HepG2 (cell line): Measurements from ENCODE around the gene SATB1. TPM values are rescaled to one million over a fixed set of nuclear protein-coding genes. Genes with fewer than 3 reads are reported as not detected.

Experiments used
- ATAC-seq: fragments of 200-7000 bp; cut with Tn5 transposase; 3 replicates; pipeline ENCODE4 v1.9.1; 2020; ENCODE audit warnings: mild to moderate bottlenecking, moderate library complexity
- BruUV-seq: library from RNA; stranded (reverse); fragments of 400-500 nt; replicated peaks from 2 replicates; lab custom pipeline; 2021; lab: Mats Ljungman, UMichigan
- CTCF ChIA-PET: fragments of 300-600 bp; formaldehyde crosslinking; extraction: SDS; loops from one replicate; lab custom pipeline; 2021; ENCODE audit warnings: low total read pairs, inconsistent platforms, low intra/inter-chr PET ratio; lab: Yijun Ruan, JAX
- POLR2A ChIA-PET: fragments of 350-600 bp; sonication (Branson Sonifier 250); formaldehyde crosslinking; loops from one replicate; lab custom pipeline; 2020; ENCODE audit warnings: antibody characterized with exemption, inconsistent platforms; lab: Yijun Ruan, JAX
- DNase-seq: peaks from one replicate; pipeline ENCODE4 v3.0.0-alpha.2; 2015; ENCODE audit warnings: low spot score
- FAIRE-seq: peaks from 3 replicates; lab custom pipeline; 2011; peaks lifted over from hg19 to GRCh38; lab: Jason Lieb, UNC
- H2AFZ ChIP-seq: one replicate; pipeline ENCODE4 v1.6.1; 2011; ENCODE audit warnings: low read length, inconsistent platforms
- H3K27ac ChIP-seq: fragments of 300-600 bp; 3 replicates; pipeline ENCODE4 v1.8.0; 2011; ENCODE audit warnings: mixed run types, mild to moderate bottlenecking, mixed read lengths, low read length, inconsistent platforms; ENCODE audit not compliant: insufficient read depth; ENCODE audit errors: extremely low read length
- H3K27me3 ChIP-seq, 2 experiments: fragments of 200-600 bp in 1 of 2; 2 replicates in 1 of 2; 3 replicates in 1 of 2; pipeline versions ENCODE4 v1.6.0 to v1.8.0; 2011; ENCODE audit warnings: low read length in 2 of 2, mild to moderate bottlenecking in 2 of 2, moderate library complexity in 2 of 2, inconsistent platforms in 1 of 2; ENCODE audit not compliant: insufficient read depth in 2 of 2, control insufficient read depth in 1 of 2
- H3K36me3 ChIP-seq, 2 experiments: fragments of 200-600 bp in 1 of 2; replicated peaks in 1 of 2; 2 replicates in 1 of 2; 3 replicates in 1 of 2; pipeline versions ENCODE4 v1.5.1 to v1.8.0; 2011; ENCODE audit warnings: low read length in 2 of 2, inconsistent platforms in 1 of 2; ENCODE audit not compliant: insufficient read depth in 2 of 2, control insufficient read depth in 1 of 2
- H3K4me1 ChIP-seq: 2 replicates; pipeline ENCODE4 v1.5.1; 2012; ENCODE audit warnings: low read length, inconsistent platforms; ENCODE audit not compliant: insufficient read depth
- H3K4me2 ChIP-seq: 2 replicates; pipeline ENCODE4 v1.6.0; 2011; ENCODE audit warnings: low read depth, low read length, inconsistent platforms
- H3K4me3 ChIP-seq, 3 experiments: fragments of 200-600 bp in 1 of 3; sonication (generic), shearing (Covaris generic) in 1 of 3; replicated peaks in 1 of 3; 2 replicates each; pipeline ENCODE4 v1.5.1; 2011 to 2016; ENCODE audit warnings: low read length in 3 of 3, inconsistent platforms in 2 of 3, low read depth in 2 of 3, mild to moderate bottlenecking in 2 of 3, control low read depth in 1 of 3, mixed read lengths in 1 of 3; ENCODE audit not compliant: insufficient read depth in 1 of 3
- H3K79me2 ChIP-seq: one replicate; pipeline ENCODE4 v1.6.1; 2011; ENCODE audit warnings: low read length, inconsistent platforms; ENCODE audit not compliant: insufficient read depth
- H3K9ac ChIP-seq: 2 replicates; pipeline ENCODE4 v1.6.0; 2011; ENCODE audit warnings: mild to moderate bottlenecking, low read depth, low read length, inconsistent platforms; ENCODE audit not compliant: insufficient read depth
- H3K9me3 ChIP-seq: 2 replicates; pipeline ENCODE4 v1.5.1; 2012; ENCODE audit warnings: mild to moderate bottlenecking, low read length
- H4K20me1 ChIP-seq: 2 replicates; pipeline ENCODE4 v1.6.0; 2011; ENCODE audit warnings: inconsistent platforms, mild to moderate bottlenecking, low read length, moderate library complexity; ENCODE audit not compliant: insufficient read depth
- CENPT ChIP-seq: sonication (generic); formaldehyde crosslinking; IDR thresholded peaks from 2 replicates; pipeline ENCODE4 v1.8.0; 2022; ENCODE audit warnings: low read depth, mild to moderate bottlenecking, moderate library complexity, missing genetic modification reagents
- KAT2B ChIP-seq: fragments of 150-350 bp; IDR thresholded peaks from 2 replicates; pipeline ENCODE4 v1.6.1; 2014; ENCODE audit warnings: low read depth, low read length, borderline replicate concordance
- MEIS2 ChIP-seq: sonication (generic); formaldehyde crosslinking; IDR thresholded peaks from 2 replicates; pipeline ENCODE4 v1.9.0; 2021; ENCODE audit warnings: mild to moderate bottlenecking, missing genetic modification reagents
- MZF1 ChIP-seq: sonication (generic); formaldehyde crosslinking; IDR thresholded peaks from 2 replicates; pipeline ENCODE4 v1.8.1; 2023; ENCODE audit warnings: mild to moderate bottlenecking, missing genetic modification reagents, borderline replicate concordance
- RBM22 ChIP-seq: fragments of 200-400 bp; formaldehyde crosslinking; optimal IDR thresholded peaks from 2 replicates; pipeline ENCODE3; 2017; ENCODE audit warnings: mild to moderate bottlenecking, low read length, moderate library complexity
- SMAD9 ChIP-seq: sonication (generic); formaldehyde crosslinking; IDR thresholded peaks from 2 replicates; pipeline ENCODE4 v1.5.1; 2020; ENCODE audit warnings: mild to moderate bottlenecking, missing genetic modification reagents
- SNAI1 ChIP-seq: sonication (generic); formaldehyde crosslinking; IDR thresholded peaks from 2 replicates; pipeline ENCODE4 v1.5.0; 2020; ENCODE audit warnings: mild to moderate bottlenecking, missing genetic modification reagents, borderline replicate concordance
- ZNF431 ChIP-seq: sonication (generic); formaldehyde crosslinking; IDR thresholded peaks from 2 replicates; pipeline ENCODE4 v1.9.0; 2022; ENCODE audit warnings: missing genetic modification reagents, low read depth, mild to moderate bottlenecking, borderline replicate concordance
- ZNF614 ChIP-seq: IDR thresholded peaks from 2 replicates; pipeline ENCODE4 v1.6.1; 2018; ENCODE audit warnings: missing biosample characterization, missing genetic modification reagents, inconsistent platforms, borderline replicate concordance
- whole genome bisulfite sequencing: methylation state at CpG from one replicate; pipeline ENCODE4 v1.1.6; 2017; ENCODE audit warnings: low lambda C conversion rate; 5-methylcytosine and 5-hydroxymethylcytosine counted together
- in situ Hi-C: cut with HindIII; loops from 2 replicates; pipeline ENCODE4 v1.10.0; 2017; ENCODE audit warnings: low pct_unique_long_range_greater_than_20kb; ENCODE audit not compliant: extremely low pct_ligation_motif_present
- intact Hi-C: fragments of 100-400 bp; cut with micrococcal nuclease; formaldehyde crosslinking; loops from one replicate; pipeline ENCODE4 v1.10.0; 2022; ENCODE audit not compliant: unreplicated experiment
- polyA plus RNA-seq, 8 experiments: library from polyadenylated mRNA; depleted of rRNA in 3 of 8; stranded (reverse) in 7 of 8; unstranded in 1 of 8; fragments of >200 nt; fragmentation: Illumina TruSeq in 4 of 8; extraction: Trizol in 4 of 8; gene quantifications; 2 replicates each; pipeline versions ENCODE4 v1.2.1 to v1.2.3, GENCODE V29; 2011 to 2016; ENCODE audit warnings: low read depth in 4 of 8, missing spikeins in 1 of 8, mixed read lengths in 1 of 8; ENCODE audit not compliant: insufficient read depth in 1 of 8
- total RNA-seq, 5 experiments: library from RNA; depleted of rRNA; stranded (reverse); fragments of >200 nt; fragmentation: Illumina TruSeq; extraction: Trizol; gene quantifications; 2 replicates each; pipeline ENCODE4 v1.2.3, GENCODE V29; 2016; ENCODE audit warnings: low read depth in 1 of 5
- TF ChIP-seq, protein P1 (sequence below), 2 experiments: sonication (generic) in 1 of 2; formaldehyde crosslinking in 1 of 2; IDR thresholded peaks; 2 replicates each; pipeline versions ENCODE4 v1.4.0 to v1.6.1; 2016 to 2020; ENCODE audit warnings: borderline replicate concordance in 1 of 2, low read depth in 1 of 2, mild to moderate bottlenecking in 1 of 2, missing genetic modification reagents in 1 of 2

SATB1 gene
- total and polyA plus RNA-seq, 2 of the 13 experiments (the other 11 are each of a cell fraction or from before 2014, with no cell fraction given): 0.03 TPM; not detected in 1

DNA sequence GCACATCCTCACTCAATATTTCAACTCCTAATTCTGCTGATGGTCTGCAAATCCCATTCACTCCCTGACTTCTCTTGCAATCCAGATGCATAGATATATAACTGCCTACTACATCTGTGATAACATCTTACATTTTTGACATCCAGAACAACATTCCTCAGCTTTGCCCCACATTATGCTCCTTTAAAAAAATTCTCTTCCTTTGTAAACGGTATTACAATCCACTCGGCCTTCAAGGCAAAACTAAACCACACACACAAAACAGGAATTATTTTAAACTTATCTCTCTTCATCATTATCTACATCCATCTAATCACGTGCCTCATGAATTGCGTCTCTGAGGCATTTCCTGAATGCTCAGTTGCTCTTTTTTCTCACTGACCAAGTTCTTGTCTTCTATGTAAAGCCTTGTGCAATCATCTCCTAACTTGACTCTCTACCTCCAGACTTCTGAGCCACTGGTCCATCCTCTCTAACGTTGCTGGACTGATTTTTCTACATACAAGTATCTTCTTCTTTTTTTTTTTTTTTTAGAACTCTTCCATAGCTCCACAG lies 117.0 kb downstream of the SATB1 start:
- Histone ChIP-seq H3K4me2 (no peak overlapping the region), H4K20me1 (no peaks in the 10 kb centered on the region), H3K4me1 (no peaks in the 10 kb centered on the region), H3K27ac (no peak overlapping the region), H3K36me3 (no peaks in the 10 kb centered on the region), H3K9me3 (no peaks in the 10 kb centered on the region), H3K27me3 (no peaks in the 10 kb centered on the region), H3K79me2 (no peaks in the 10 kb centered on the region), H3K4me3 (no peak overlapping the region), H3K9ac (no peak overlapping the region), H2AFZ (no peak overlapping the region)
- POLR2A ChIA-PET: no interaction called here
- under 1% methylated on average over 5 of the region's 5 CpGs for WGBS
- TF ChIP-seq SNAI1 (CRISPR knock-in tag): no peak
- TF ChIP-seq, protein P1, sequence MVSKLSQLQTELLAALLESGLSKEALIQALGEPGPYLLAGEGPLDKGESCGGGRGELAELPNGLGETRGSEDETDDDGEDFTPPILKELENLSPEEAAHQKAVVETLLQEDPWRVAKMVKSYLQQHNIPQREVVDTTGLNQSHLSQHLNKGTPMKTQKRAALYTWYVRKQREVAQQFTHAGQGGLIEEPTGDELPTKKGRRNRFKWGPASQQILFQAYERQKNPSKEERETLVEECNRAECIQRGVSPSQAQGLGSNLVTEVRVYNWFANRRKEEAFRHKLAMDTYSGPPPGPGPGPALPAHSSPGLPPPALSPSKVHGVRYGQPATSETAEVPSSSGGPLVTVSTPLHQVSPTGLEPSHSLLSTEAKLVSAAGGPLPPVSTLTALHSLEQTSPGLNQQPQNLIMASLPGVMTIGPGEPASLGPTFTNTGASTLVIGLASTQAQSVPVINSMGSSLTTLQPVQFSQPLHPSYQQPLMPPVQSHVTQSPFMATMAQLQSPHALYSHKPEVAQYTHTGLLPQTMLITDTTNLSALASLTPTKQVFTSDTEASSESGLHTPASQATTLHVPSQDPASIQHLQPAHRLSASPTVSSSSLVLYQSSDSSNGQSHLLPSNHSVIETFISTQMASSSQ (IDR thresholded peaks at IDR 0.05; ENCODE audit: low read depth): no peak
- TF ChIP-seq, protein P1 (CRISPR knock-in tag; IDR thresholded peaks at IDR 0.05; ENCODE audit: borderline replicate concordance): no peak
- TF ChIP-seq RBM22: no peak
- no peak for TF ChIP-seq SMAD9
- TF ChIP-seq ZNF614: no peak
- TF ChIP-seq MEIS2: no peak
- TF ChIP-seq MZF1 (CRISPR knock-in tag): no peak
- no peak for TF ChIP-seq ZNF431 (CRISPR knock-in tag)
- no peak for TF ChIP-seq CENPT
- TF ChIP-seq KAT2B: no peak
- DNase-seq: no peak
- no TSS peak for BruUV-seq
- ATAC-seq: no peak
- CTCF ChIA-PET: no interaction called here
- FAIRE-seq: no peak
- in situ Hi-C loops: no loop called here
- intact Hi-C loops: no loop called here
